HepG2 (cell line): ENCODE measurements around the gene KCNJ6. TPM values are rescaled to one million over a fixed set of nuclear protein-coding genes. Genes with fewer than 3 reads are reported as not detected.

Experiments used
- ATAC-seq: fragments of 200-7000 bp; cut with Tn5 transposase; 3 replicates; pipeline ENCODE4 v1.9.1; 2020; ENCODE audit warnings: mild to moderate bottlenecking, moderate library complexity
- BruUV-seq: library from RNA; stranded (reverse); fragments of 400-500 nt; replicated peaks from 2 replicates; lab custom pipeline; 2021; lab: Mats Ljungman, UMichigan
- CTCF ChIA-PET: fragments of 300-600 bp; formaldehyde crosslinking; extraction: SDS; loops from one replicate; lab custom pipeline; 2021; ENCODE audit warnings: low total read pairs, inconsistent platforms, low intra/inter-chr PET ratio; lab: Yijun Ruan, JAX
- POLR2A ChIA-PET: fragments of 350-600 bp; sonication (Branson Sonifier 250); formaldehyde crosslinking; loops from one replicate; lab custom pipeline; 2020; ENCODE audit warnings: antibody characterized with exemption, inconsistent platforms; lab: Yijun Ruan, JAX
- DNase-seq: peaks from one replicate; pipeline ENCODE4 v3.0.0-alpha.2; 2015; ENCODE audit warnings: low spot score
- FAIRE-seq: peaks from 3 replicates; lab custom pipeline; 2011; peaks lifted over from hg19 to GRCh38; lab: Jason Lieb, UNC
- H2AFZ ChIP-seq: one replicate; pipeline ENCODE4 v1.6.1; 2011; ENCODE audit warnings: low read length, inconsistent platforms
- H3K27ac ChIP-seq: fragments of 300-600 bp; 3 replicates; pipeline ENCODE4 v1.8.0; 2011; ENCODE audit warnings: mixed run types, mild to moderate bottlenecking, mixed read lengths, low read length, inconsistent platforms; ENCODE audit not compliant: insufficient read depth; ENCODE audit errors: extremely low read length
- H3K27me3 ChIP-seq, 2 experiments: fragments of 200-600 bp in 1 of 2; 2 replicates in 1 of 2; 3 replicates in 1 of 2; pipeline versions ENCODE4 v1.6.0 to v1.8.0; 2011; ENCODE audit warnings: low read length in 2 of 2, mild to moderate bottlenecking in 2 of 2, moderate library complexity in 2 of 2, inconsistent platforms in 1 of 2; ENCODE audit not compliant: insufficient read depth in 2 of 2, control insufficient read depth in 1 of 2
- H3K36me3 ChIP-seq, 2 experiments: fragments of 200-600 bp in 1 of 2; replicated peaks in 1 of 2; 2 replicates in 1 of 2; 3 replicates in 1 of 2; pipeline versions ENCODE4 v1.5.1 to v1.8.0; 2011; ENCODE audit warnings: low read length in 2 of 2, inconsistent platforms in 1 of 2; ENCODE audit not compliant: insufficient read depth in 2 of 2, control insufficient read depth in 1 of 2
- H3K4me1 ChIP-seq: 2 replicates; pipeline ENCODE4 v1.5.1; 2012; ENCODE audit warnings: low read length, inconsistent platforms; ENCODE audit not compliant: insufficient read depth
- H3K4me2 ChIP-seq: 2 replicates; pipeline ENCODE4 v1.6.0; 2011; ENCODE audit warnings: low read depth, low read length, inconsistent platforms
- H3K4me3 ChIP-seq, 3 experiments: fragments of 200-600 bp in 1 of 3; sonication (generic), shearing (Covaris generic) in 1 of 3; replicated peaks in 1 of 3; 2 replicates each; pipeline ENCODE4 v1.5.1; 2011 to 2016; ENCODE audit warnings: low read length in 3 of 3, inconsistent platforms in 2 of 3, low read depth in 2 of 3, mild to moderate bottlenecking in 2 of 3, control low read depth in 1 of 3, mixed read lengths in 1 of 3; ENCODE audit not compliant: insufficient read depth in 1 of 3
- H3K79me2 ChIP-seq: one replicate; pipeline ENCODE4 v1.6.1; 2011; ENCODE audit warnings: low read length, inconsistent platforms; ENCODE audit not compliant: insufficient read depth
- H3K9ac ChIP-seq: 2 replicates; pipeline ENCODE4 v1.6.0; 2011; ENCODE audit warnings: mild to moderate bottlenecking, low read depth, low read length, inconsistent platforms; ENCODE audit not compliant: insufficient read depth
- H3K9me3 ChIP-seq: 2 replicates; pipeline ENCODE4 v1.5.1; 2012; ENCODE audit warnings: mild to moderate bottlenecking, low read length
- H4K20me1 ChIP-seq: 2 replicates; pipeline ENCODE4 v1.6.0; 2011; ENCODE audit warnings: inconsistent platforms, mild to moderate bottlenecking, low read length, moderate library complexity; ENCODE audit not compliant: insufficient read depth
- ASH2L ChIP-seq: fragments of 300-600, 200-600 bp; sonication (generic); IDR thresholded peaks from 2 replicates; pipeline ENCODE4 v1.7.0; 2017; ENCODE audit warnings: low read depth, mild to moderate bottlenecking, moderate library complexity, mixed read lengths, low read length; ENCODE audit not compliant: insufficient read length
- ATM ChIP-seq: fragments of 450-650 bp; IDR thresholded peaks from 2 replicates; pipeline ENCODE4 v1.7.1; 2017; ENCODE audit warnings: mild to moderate bottlenecking, borderline replicate concordance
- CBFB ChIP-seq: sonication (generic); formaldehyde crosslinking; IDR thresholded peaks from 2 replicates; pipeline ENCODE4 v1.4.0; 2020; ENCODE audit warnings: missing genetic modification reagents
- FOXA3 ChIP-seq: IDR thresholded peaks from 2 replicates; pipeline ENCODE4 v1.6.1; 2016; ENCODE audit warnings: missing genetic modification reagents, missing compliant biosample characterization
- GATA4 ChIP-seq: sonication (generic); IDR thresholded peaks from 2 replicates; pipeline ENCODE4 v1.6.1; 2016; ENCODE audit warnings: antibody characterized with exemption, low read depth, borderline replicate concordance
- HNRNPUL1 ChIP-seq: fragments of 200-400 bp; formaldehyde crosslinking; IDR thresholded peaks from 2 replicates; pipeline ENCODE4 v1.6.1; 2017; ENCODE audit warnings: low read depth, mild to moderate bottlenecking, low read length, moderate library complexity
- KLF12 ChIP-seq: sonication (generic); formaldehyde crosslinking; IDR thresholded peaks from 2 replicates; pipeline ENCODE4 v1.4.0; 2020; ENCODE audit warnings: missing genetic modification reagents, borderline replicate concordance
- LBX2 ChIP-seq: sonication (generic); formaldehyde crosslinking; IDR thresholded peaks from 2 replicates; pipeline ENCODE4 v1.5.0; 2020; ENCODE audit warnings: missing genetic modification reagents, mild to moderate bottlenecking, borderline replicate concordance
- MXD1 ChIP-seq: sonication (generic); formaldehyde crosslinking; IDR thresholded peaks from 2 replicates; pipeline ENCODE4 v1.4.0; 2020; ENCODE audit warnings: mild to moderate bottlenecking, missing genetic modification reagents
- NRL ChIP-seq: sonication (generic); formaldehyde crosslinking; IDR thresholded peaks from 2 replicates; pipeline ENCODE4 v1.5.0; 2020; ENCODE audit warnings: missing genetic modification reagents, mild to moderate bottlenecking, moderate library complexity, borderline replicate concordance
- SNAPC2 ChIP-seq: sonication (generic); formaldehyde crosslinking; IDR thresholded peaks from 2 replicates; pipeline ENCODE4 v1.8.1; 2022; ENCODE audit warnings: mild to moderate bottlenecking, missing genetic modification reagents
- SPEN ChIP-seq: sonication (generic); formaldehyde crosslinking; IDR thresholded peaks from 2 replicates; pipeline ENCODE4 v1.5.1; 2020; ENCODE audit warnings: low read depth, mild to moderate bottlenecking, missing genetic modification reagents
- TEAD2 ChIP-seq: sonication (generic); formaldehyde crosslinking; IDR thresholded peaks from 2 replicates; pipeline ENCODE4 v1.9.0; 2021; ENCODE audit warnings: missing genetic modification reagents
- XRCC5 ChIP-seq: fragments of 200-400 bp; formaldehyde crosslinking; optimal IDR thresholded peaks from 2 replicates; pipeline ENCODE3; 2017; ENCODE audit warnings: mild to moderate bottlenecking, low read length
- ZNF10 ChIP-seq: sonication (generic); formaldehyde crosslinking; IDR thresholded peaks from 2 replicates; pipeline ENCODE4 v1.4.0; 2020; ENCODE audit warnings: mild to moderate bottlenecking, low read depth, missing genetic modification reagents, borderline replicate concordance
- ZNF224 ChIP-seq: sonication (generic); formaldehyde crosslinking; IDR thresholded peaks from 2 replicates; pipeline ENCODE4 v1.5.0; 2020; ENCODE audit warnings: mild to moderate bottlenecking, missing genetic modification reagents
- ZNF572 ChIP-seq: sonication (generic); formaldehyde crosslinking; IDR thresholded peaks from 2 replicates; pipeline ENCODE4 v1.5.1; 2020; ENCODE audit warnings: mild to moderate bottlenecking, missing genetic modification reagents
- WGBS: methylation state at CpG from one replicate; pipeline ENCODE4 v1.1.6; 2017; ENCODE audit warnings: low lambda C conversion rate; 5-methylcytosine and 5-hydroxymethylcytosine counted together
- in situ Hi-C: cut with HindIII; loops from 2 replicates; pipeline ENCODE4 v1.10.0; 2017; ENCODE audit warnings: low pct_unique_long_range_greater_than_20kb; ENCODE audit not compliant: extremely low pct_ligation_motif_present
- intact Hi-C: fragments of 100-400 bp; cut with micrococcal nuclease; formaldehyde crosslinking; loops from one replicate; pipeline ENCODE4 v1.10.0; 2022; ENCODE audit not compliant: unreplicated experiment
- polyA plus RNA-seq, 8 experiments: library from polyadenylated mRNA; depleted of rRNA in 3 of 8; stranded (reverse) in 7 of 8; unstranded in 1 of 8; fragments of >200 nt; fragmentation: Illumina TruSeq in 4 of 8; extraction: Trizol in 4 of 8; gene quantifications; 2 replicates each; pipeline versions ENCODE4 v1.2.1 to v1.2.3, GENCODE V29; 2011 to 2016; ENCODE audit warnings: low read depth in 4 of 8, missing spikeins in 1 of 8, mixed read lengths in 1 of 8; ENCODE audit not compliant: insufficient read depth in 1 of 8
- total RNA-seq, 5 experiments: library from RNA; depleted of rRNA; stranded (reverse); fragments of >200 nt; fragmentation: Illumina TruSeq; extraction: Trizol; gene quantifications; 2 replicates each; pipeline ENCODE4 v1.2.3, GENCODE V29; 2016; ENCODE audit warnings: low read depth in 1 of 5
- TF ChIP-seq, protein P1 (sequence below): sonication (generic); formaldehyde crosslinking; IDR thresholded peaks from 2 replicates; pipeline ENCODE4 v1.8.0; 2022; ENCODE audit warnings: missing genetic modification reagents, mild to moderate bottlenecking, moderate library complexity, borderline replicate concordance

Gene KCNJ6
- total and polyA plus RNA-seq, 2 of the 13 experiments (the other 11 are each of a cell fraction or from before 2014, with no cell fraction given), result not detected

DNA sequence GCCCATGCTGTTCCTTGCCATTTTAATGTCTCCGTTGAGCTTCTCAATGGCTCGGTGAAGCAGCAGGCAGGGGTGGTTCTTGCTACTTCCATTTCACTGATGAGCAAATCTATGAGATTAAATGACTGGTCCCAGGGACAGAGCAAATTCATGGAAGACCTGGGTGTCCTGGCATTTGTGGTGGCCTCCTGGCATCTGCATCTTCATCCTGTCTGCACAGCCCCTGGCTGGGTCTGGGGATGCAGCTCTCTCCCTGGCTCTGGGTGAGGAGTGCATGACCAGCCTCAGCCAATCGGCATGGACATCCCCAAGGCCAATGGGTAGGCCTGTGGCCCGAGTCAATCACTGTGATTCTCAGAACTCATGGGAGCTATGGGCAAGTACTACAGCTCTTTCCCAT is 261.7 kb downstream of the KCNJ6 start (continued):
- no peak for TF ChIP-seq KLF12
- no peak for TF ChIP-seq CBFB
- no peak for TF ChIP-seq ASH2L
- no peak for TF ChIP-seq HNRNPUL1
- TF ChIP-seq ZNF10 (CRISPR knock-in tag), result no peak
- no peak for TF ChIP-seq SNAPC2 (CRISPR knock-in tag)
- TF ChIP-seq, protein P1, sequence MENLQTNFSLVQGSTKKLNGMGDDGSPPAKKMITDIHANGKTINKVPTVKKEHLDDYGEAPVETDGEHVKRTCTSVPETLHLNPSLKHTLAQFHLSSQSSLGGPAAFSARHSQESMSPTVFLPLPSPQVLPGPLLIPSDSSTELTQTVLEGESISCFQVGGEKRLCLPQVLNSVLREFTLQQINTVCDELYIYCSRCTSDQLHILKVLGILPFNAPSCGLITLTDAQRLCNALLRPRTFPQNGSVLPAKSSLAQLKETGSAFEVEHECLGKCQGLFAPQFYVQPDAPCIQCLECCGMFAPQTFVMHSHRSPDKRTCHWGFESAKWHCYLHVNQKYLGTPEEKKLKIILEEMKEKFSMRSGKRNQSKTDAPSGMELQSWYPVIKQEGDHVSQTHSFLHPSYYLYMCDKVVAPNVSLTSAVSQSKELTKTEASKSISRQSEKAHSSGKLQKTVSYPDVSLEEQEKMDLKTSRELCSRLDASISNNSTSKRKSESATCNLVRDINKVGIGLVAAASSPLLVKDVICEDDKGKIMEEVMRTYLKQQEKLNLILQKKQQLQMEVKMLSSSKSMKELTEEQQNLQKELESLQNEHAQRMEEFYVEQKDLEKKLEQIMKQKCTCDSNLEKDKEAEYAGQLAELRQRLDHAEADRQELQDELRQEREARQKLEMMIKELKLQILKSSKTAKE (CRISPR knock-in tag), result no peak
- no peak for TF ChIP-seq SPEN (CRISPR knock-in tag)
- no peak for TF ChIP-seq TEAD2
- TF ChIP-seq ATM, result no peak

- Histone ChIP-seq H3K27ac (no peak overlapping the region), H3K36me3 (no peaks in the 10 kb centered on the region), H3K9me3 (no peaks in the 10 kb centered on the region), H4K20me1 (no peaks in the 10 kb centered on the region), H3K27me3 (peaks cover 0 to under 1% of the 10 kb centered on the region in 2 experiments; a peak in 2 of 5 replicates), H2AFZ (no peak overlapping the region), H3K79me2 (no peaks in the 10 kb centered on the region), H3K9ac (no peak overlapping the region), H3K4me2 (no peak overlapping the region), H3K4me1 (no peaks in the 10 kb centered on the region), H3K4me3 (no peak overlapping the region)
- intact Hi-C loops, result loop anchor here (5.0 kb wide), 1 partner anchor 876 kb away; no protein-coding TSS in a partner anchor
- in situ Hi-C loops, result no loop called here
- no peak for DNase-seq
- POLR2A ChIA-PET, result no interaction called here
- WGBS, result 13% methylated on average over 4 of the region's 4 CpGs
- TF ChIP-seq ZNF224 (CRISPR knock-in tag) (no peak), MXD1 (CRISPR knock-in tag) (no peak), GATA4 (no peak), ZNF572 (CRISPR knock-in tag) (no peak), XRCC5 (no peak), LBX2 (no peak), FOXA3 (CRISPR knock-in tag) (no peak), NRL (no peak)
- no peak for ATAC-seq
- CTCF ChIA-PET, result no interaction called here
- FAIRE-seq, result no peak
- BruUV-seq, result no TSS peak
Measured at GRCh38 chr21:37653201-37653600, 263.1 kb downstream of the KCNJ6 start.
